Natural killer cell treated with Interleukin-12 subunit alpha and Interleukin-12 subunit beta and Interleukin-15 and Interleukin-18, amount 100 ng/mL, for 72 hours (primary cell): Measurements from ENCODE around the gene LGI2. TPM values are rescaled to one million over a fixed set of nuclear protein-coding genes. Genes with fewer than 3 reads are reported as not detected.
A peak's percentile ranks its signal among the peaks of the same experiment; 100 is the strongest.

Experiments used
- ATAC-seq, 2 donors: fragments of 150-1000 bp; cut with Tn5 transposase in 1 of 2; sonication (Bioruptor Pico), chemical (Tn5 transposase) in 1 of 2; 2 replicates each; pipeline ENCODE4 v1.10.0; 2021
- DNase-seq: peaks from one replicate; pipeline ENCODE4 v3.0.0; 2022; ENCODE audit warnings: low spot score
- H3K27ac Mint-ChIP-seq, 2 donors: 1 replicate in 1 of 2; 2 replicates in 1 of 2; pipeline ENCODE4 v1.8.0; 2022; ENCODE audit warnings: mixed read lengths in 2 of 2, mild to moderate bottlenecking in 1 of 2, moderate library complexity in 1 of 2
- H3K27me3 Mint-ChIP-seq, 2 donors: 1 replicate in 1 of 2; 2 replicates in 1 of 2; pipeline ENCODE4 v1.8.0; 2022; ENCODE audit warnings: mixed read lengths in 2 of 2
- H3K36me3 Mint-ChIP-seq: one replicate; pipeline ENCODE4 v1.8.0; 2022; ENCODE audit warnings: mixed read lengths
- H3K4me1 Mint-ChIP-seq, 2 donors: 1 replicate in 1 of 2; 2 replicates in 1 of 2; pipeline ENCODE4 v1.8.0; 2022; ENCODE audit warnings: low read depth in 2 of 2, mixed read lengths in 2 of 2, mild to moderate bottlenecking in 1 of 2
- H3K4me3 Mint-ChIP-seq: one replicate; pipeline ENCODE4 v1.8.0; 2022; ENCODE audit warnings: mixed read lengths
- H3K9me3 Mint-ChIP-seq: 2 replicates; pipeline ENCODE4 v1.8.0; 2022; ENCODE audit warnings: mixed read lengths
- total RNA-seq, 2 donors: library from RNA; stranded (reverse); gene quantifications; one replicate each; pipeline ENCODE4 v1.2.3, GENCODE V29; 2022

The LGI2 gene
- total RNA-seq, 2 donors from 2014 or later: not detected

DNA sequence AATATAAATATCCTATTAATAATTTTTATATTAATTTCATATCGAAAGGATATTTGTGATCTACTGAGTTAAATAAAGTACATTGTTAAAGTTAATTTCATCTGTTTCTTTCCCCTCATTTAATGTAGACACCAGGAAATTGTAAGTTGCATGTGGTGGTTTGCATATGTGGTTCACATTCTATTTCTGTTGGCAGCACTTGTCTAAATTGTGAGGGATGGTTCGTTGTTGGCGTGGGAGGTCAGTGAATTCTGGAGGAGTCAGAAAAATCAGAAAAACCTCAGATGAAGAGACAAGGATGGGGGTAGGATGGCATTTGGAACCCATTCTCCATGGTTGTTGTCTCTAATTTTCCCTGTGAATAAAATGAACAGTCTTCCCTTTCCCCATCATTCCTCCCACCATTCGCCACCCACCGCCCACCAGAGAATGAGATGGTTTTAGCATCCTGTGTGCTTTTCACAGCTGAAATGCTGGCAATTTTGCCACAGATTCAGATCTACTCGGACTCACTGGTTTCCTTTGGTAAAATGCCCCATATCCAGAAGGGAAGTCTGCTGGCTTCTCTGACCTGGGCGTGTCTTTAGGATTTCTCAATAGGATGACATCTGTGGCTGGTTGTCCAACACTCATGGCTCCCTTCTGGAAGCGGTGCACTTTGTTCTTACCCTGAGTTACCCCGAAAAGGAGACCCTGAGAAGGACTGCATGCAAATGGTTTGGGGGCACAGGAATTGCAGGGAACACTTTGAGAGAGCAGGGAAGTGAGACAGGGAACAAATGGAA lies 52.3 kb downstream of the LGI2 start:
- Mint-ChIP-seq H3K27ac (no peak overlapping the region), H3K4me1 (peaks cover 0 to 11% of the 10 kb centered on the region in 2 donors), H3K4me3 (no peak overlapping the region), H3K27me3 (peaks cover 15 to 32% of the 10 kb centered on the region in 2 donors), H3K36me3 (no peaks in the 10 kb centered on the region), H3K9me3 (no peaks in the 10 kb centered on the region)
- DNase-seq (no peak), ATAC-seq (no peak)

DNA sequence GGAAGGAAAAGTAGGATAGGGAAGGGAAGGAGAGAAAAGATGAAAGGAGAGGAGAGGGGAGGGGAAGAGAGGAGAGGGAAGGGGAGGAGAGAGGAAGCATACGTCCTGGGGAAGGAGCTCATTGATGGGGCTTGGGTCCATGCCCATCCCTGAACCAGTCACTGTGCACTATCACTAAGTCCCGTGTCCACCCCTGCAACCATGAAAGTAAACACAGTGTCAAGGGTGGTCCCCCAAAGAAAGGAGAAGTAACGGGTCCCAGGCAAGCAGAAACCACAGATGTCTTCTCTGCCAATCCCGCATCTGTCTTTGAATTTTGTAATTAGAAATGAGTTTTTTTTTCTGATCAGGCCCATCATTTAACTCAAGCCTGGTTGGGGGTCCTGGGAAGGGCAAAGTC lies 55.2 kb downstream of the LGI2 start:
- no peak overlapping the region for H3K4me3 Mint-ChIP-seq
- no peaks in the 10 kb centered on the region for H3K9me3 Mint-ChIP-seq
- no peak overlapping the region for H3K27ac Mint-ChIP-seq
- no peak for ATAC-seq
- DNase-seq: no peak
- peaks cover 17 to 33% of the 10 kb centered on the region in 2 donors for H3K27me3 Mint-ChIP-seq
- no peaks in the 10 kb centered on the region for H3K36me3 Mint-ChIP-seq
- H3K4me1 Mint-ChIP-seq: peaks cover 0 to 11% of the 10 kb centered on the region in 2 donors

DNA sequence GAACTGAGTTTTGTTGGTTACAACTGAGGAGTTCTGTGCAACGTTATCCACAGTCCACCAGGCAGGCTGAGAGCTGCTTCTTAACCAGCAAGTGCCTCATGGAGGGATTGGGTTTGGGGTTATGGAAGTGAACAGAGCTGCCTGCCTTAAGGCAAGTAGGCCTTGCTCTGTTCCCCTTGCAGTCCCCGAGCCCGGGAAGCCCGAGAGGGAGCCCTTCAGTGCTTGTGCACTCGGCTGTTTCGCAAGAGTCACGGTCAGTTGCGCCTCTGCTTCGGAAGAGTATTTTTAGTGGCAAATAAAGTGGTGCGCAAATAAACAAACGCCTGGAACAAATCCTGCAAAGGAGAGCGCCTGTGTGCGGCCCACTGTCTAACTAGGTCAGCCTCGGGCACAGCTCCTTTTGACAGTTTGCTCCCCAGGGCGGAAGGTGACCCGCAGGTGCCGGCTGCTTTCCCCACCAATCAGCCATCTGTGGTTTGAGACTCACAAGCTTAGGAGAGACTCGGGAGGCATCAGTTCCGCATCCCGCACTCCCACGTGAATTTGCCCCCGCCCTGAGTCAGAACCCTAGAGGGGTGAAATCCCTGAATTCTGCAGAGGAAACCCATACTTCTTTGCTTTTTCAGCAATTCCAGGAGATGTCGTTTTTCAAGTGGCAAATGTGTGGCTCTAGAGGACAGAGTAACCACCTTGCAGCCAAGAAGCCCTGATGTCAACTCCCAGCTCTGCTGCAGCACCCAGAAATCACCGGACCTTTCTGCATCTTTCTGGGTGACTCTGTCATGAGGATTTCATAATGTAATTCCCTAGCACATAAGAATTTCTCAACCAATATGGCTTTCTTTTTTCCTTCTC lies 56.8 kb downstream of the LGI2 start:
- ATAC-seq: no peak
- H3K36me3 Mint-ChIP-seq: no peaks in the 10 kb centered on the region
- no peak overlapping the region for H3K4me3 Mint-ChIP-seq
- no peak for DNase-seq
- H3K27me3 Mint-ChIP-seq: peaks cover 13 to 27% of the 10 kb centered on the region in 2 donors
- no peaks in the 10 kb centered on the region for H3K9me3 Mint-ChIP-seq
- H3K27ac Mint-ChIP-seq: no peak overlapping the region
- peaks cover 0 to 5% of the 10 kb centered on the region in 2 donors for H3K4me1 Mint-ChIP-seq

DNA sequence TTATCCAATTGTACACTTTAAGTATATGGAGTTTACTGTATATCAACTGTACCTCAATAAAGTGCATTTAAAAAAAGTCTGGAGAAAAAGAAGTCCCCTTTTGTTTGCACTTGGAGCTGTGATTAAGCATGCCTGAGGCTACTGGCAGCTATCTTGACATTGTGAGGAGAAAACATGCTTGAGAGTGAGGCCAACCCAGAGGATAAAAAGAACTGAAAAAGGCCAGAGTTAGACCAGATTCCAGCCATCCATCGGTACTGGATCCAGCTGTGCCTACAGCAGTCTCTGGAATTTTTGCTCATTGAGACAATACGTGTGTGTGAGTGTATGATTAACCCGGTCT lies 57.4 kb downstream of the LGI2 start:
- Mint-ChIP-seq H3K9me3 (no peaks in the 10 kb centered on the region), H3K4me3 (no peak overlapping the region), H3K4me1 (peaks cover 0 to 2% of the 10 kb centered on the region in 2 donors), H3K27ac (no peak overlapping the region), H3K27me3 (peaks cover 13 to 21% of the 10 kb centered on the region in 2 donors), H3K36me3 (no peaks in the 10 kb centered on the region)
- ATAC-seq (no peak), DNase-seq (no peak)

DNA sequence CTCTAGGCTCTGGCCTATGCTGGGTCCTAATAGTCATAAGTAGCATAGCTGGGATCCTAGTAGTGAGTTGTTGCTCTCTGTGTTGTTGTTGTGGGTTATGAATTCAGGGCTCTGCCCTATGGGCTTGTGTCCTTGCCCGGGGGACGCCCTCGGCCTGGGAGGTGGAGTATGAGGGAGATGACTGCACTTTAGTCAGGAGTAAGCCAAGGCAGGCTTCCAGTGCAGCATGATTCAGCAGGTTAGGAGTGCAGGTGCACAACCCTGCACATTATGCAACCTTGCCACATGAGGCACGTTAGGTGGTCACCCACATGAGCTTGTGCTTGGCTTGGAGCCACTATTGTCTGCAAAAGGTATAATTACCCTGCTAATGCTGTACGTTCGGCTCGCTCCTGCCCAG lies 59.6 kb downstream of the LGI2 start:
- no peaks in the 10 kb centered on the region for H3K9me3 Mint-ChIP-seq
- H3K4me3 Mint-ChIP-seq: no peak overlapping the region
- no peak overlapping the region for H3K27ac Mint-ChIP-seq
- H3K36me3 Mint-ChIP-seq: no peaks in the 10 kb centered on the region
- no peaks in the 10 kb centered on the region for H3K4me1 Mint-ChIP-seq
- no peak for DNase-seq
- peak in 1 of 2 donors; percentile 34 for ATAC-seq
- H3K27me3 Mint-ChIP-seq: peaks cover 13 to 20% of the 10 kb centered on the region in 2 donors

DNA sequence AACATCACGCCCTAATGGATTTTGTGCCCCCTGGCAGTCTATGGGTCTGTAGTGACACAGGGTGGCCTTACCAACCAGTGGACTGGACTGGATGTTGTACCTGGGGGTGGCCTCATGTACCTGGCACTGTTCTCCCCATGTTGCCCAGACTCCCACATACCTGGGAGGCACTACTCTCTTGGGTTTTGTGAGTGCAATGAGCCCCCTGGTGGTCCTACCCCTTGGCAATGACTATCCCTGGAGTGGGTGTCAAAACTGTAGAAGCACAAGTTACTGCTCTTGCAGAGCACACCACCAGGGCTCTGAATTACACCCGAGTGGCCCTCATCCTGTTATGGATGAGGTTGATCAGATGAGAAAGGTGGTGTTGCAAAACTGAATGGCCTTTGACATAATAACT lies 60.1 kb downstream of the LGI2 start:
- DNase-seq: no peak
- H3K4me3 Mint-ChIP-seq: no peak overlapping the region
- ATAC-seq: peak in 1 of 2 donors; percentile 26
- H3K4me1 Mint-ChIP-seq: no peaks in the 10 kb centered on the region
- no peaks in the 10 kb centered on the region for H3K9me3 Mint-ChIP-seq
- H3K27me3 Mint-ChIP-seq: peaks cover 12 to 20% of the 10 kb centered on the region in 2 donors
- no peak overlapping the region for H3K27ac Mint-ChIP-seq
- H3K36me3 Mint-ChIP-seq: no peaks in the 10 kb centered on the region

DNA sequence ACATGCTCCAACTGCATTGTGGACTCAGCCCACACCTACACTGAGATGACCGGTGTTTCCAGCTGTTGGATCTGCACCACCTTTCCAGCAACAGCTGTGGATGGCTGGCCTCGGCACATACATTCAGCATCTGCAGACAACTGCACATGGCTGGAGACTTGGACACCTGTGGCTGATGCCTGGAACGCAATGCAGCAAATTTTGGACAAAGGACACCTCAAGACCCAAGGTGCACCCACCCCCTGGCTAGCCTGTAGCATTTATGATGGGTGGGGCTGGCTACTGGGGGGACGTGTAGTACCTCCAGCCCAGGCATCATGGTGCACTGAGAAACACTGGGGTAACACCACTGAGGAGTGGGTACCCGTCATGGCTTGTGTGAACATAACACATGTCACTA lies 60.6 kb downstream of the LGI2 start:
- no peaks in the 10 kb centered on the region for H3K9me3 Mint-ChIP-seq
- H3K4me1 Mint-ChIP-seq: no peaks in the 10 kb centered on the region
- H3K4me3 Mint-ChIP-seq: no peak overlapping the region
- H3K27ac Mint-ChIP-seq: no peak overlapping the region
- no peaks in the 10 kb centered on the region for H3K36me3 Mint-ChIP-seq
- no peak for DNase-seq
- H3K27me3 Mint-ChIP-seq: peaks cover 8 to 17% of the 10 kb centered on the region in 2 donors
- ATAC-seq: peak in 1 of 2 donors; percentile 13

DNA sequence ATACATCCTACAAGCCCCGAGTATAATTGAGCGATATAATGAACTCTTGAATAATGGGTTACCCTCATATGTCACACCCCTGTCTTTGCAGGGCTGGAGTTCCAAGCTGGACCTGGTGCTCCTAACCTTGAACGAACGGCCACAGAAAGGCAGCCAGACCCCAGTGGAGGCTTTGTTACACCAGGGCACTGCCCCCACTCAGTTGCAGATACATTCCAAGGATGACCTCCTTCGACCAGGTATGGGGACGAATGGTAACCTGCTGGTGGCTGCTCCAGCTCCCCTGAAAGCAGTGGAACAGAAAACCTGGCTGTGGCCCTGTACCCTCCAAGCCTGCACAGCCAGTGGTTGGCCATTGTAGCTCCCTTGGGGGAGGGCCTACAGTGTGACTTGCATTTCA lies 61.3 kb downstream of the LGI2 start:
- no peak overlapping the region for H3K4me3 Mint-ChIP-seq

DNA sequence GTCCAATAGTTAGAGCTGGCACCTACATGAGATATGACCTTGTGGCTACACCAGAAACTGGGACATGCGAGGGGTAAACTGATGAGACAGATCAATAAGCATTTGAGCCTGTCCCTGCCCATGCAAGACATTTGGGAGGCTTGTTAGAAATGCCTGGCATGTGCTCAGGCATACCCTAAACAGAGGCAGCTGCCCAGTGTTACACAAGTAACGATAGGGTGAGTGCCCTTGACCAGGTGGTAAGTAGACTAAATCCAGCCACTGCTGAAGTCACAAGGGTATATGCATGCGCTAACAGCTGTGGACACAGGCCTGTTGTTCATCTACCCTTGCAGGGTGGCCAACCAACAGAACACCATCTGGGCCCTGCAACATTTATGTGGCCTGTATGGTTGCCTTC lies 61.8 kb downstream of the LGI2 start:
- DNase-seq: no peak
- Mint-ChIP-seq H3K4me1 (no peaks in the 10 kb centered on the region), H3K9me3 (no peaks in the 10 kb centered on the region), H3K27me3 (peaks cover 2 to 12% of the 10 kb centered on the region in 2 donors), H3K36me3 (no peaks in the 10 kb centered on the region), H3K27ac (no peak overlapping the region), H3K4me3 (no peak overlapping the region)
- no peak for ATAC-seq

More for the DNA sequence above, 61.3 kb downstream of the LGI2 start:
- Mint-ChIP-seq H3K4me1 (no peaks in the 10 kb centered on the region), H3K36me3 (no peaks in the 10 kb centered on the region), H3K27me3 (peaks cover 4 to 12% of the 10 kb centered on the region in 2 donors), H3K9me3 (no peaks in the 10 kb centered on the region), H3K27ac (no peak overlapping the region)
- no peak for DNase-seq
- ATAC-seq: no peak

DNA sequence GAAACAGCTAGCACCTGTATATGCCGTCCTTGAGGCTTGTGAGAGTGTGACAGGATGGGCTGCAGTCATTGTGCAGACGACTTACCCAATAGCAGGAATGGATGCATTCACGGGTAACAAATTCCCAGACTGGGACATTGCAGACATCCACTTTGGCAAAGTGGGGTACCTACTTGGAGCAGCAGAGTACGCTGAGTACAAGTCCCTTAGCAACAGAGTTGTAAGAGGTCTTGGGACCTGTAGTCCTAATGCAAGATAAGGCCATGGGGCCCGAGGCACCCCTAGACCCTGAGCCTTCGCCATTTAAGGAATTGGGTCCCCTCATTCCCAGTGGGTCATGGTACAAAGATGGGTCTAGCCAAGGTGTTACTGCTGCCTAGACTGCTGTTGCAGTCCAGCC lies 62.5 kb downstream of the LGI2 start:
- Mint-ChIP-seq H3K9me3 (no peaks in the 10 kb centered on the region), H3K27ac (no peak overlapping the region), H3K27me3 (peaks cover 0 to 9% of the 10 kb centered on the region in 2 donors), H3K36me3 (no peaks in the 10 kb centered on the region), H3K4me3 (no peak overlapping the region), H3K4me1 (no peaks in the 10 kb centered on the region)
- DNase-seq (no peak), ATAC-seq (no peak)

DNA sequence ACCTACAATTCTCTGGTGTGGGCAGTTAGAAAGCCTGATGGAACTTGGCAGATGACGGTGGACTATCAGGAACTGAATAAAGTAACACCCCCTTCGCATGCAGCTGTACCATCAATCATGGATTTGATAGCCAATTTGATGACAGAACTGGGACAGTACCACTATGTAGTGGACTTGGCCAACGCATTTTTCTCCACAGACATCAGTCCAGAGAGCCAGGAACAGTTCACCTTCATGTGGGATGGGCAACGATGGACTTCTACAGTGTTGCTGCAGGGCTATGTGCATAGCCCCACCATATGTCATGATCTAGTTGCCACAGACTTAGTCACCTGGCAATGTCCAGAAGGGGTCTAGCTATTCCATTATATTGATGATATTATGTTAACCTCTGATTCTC lies 63.4 kb downstream of the LGI2 start:
- no peak overlapping the region for H3K4me3 Mint-ChIP-seq
- no peaks in the 10 kb centered on the region for H3K27me3 Mint-ChIP-seq
- DNase-seq (no peak), ATAC-seq (no peak)
- no peaks in the 10 kb centered on the region for H3K9me3 Mint-ChIP-seq
- no peaks in the 10 kb centered on the region for H3K4me1 Mint-ChIP-seq
- H3K27ac Mint-ChIP-seq: no peak overlapping the region
- H3K36me3 Mint-ChIP-seq: no peaks in the 10 kb centered on the region

DNA sequence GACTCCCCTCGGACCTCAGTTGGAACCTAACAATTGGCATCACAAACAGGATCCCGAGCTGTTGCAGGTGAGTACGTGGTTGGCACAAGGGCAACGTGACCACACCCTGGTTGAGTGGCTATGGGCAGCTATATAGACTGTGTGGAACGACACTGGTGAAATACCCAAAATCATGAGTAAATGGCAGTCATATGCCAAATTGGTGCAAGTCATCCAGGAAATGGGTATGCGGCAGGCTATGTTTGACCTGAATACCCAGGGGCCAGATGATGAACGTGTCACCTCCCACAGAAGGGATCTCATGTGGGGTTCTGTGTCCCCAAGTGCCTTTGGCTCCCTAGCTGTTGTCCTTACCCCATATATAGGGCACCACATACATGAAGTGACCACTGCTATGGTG lies 64.7 kb downstream of the LGI2 start:
- Mint-ChIP-seq H3K36me3 (no peaks in the 10 kb centered on the region), H3K27me3 (no peaks in the 10 kb centered on the region), H3K4me1 (no peaks in the 10 kb centered on the region), H3K27ac (no peak overlapping the region), H3K4me3 (no peak overlapping the region), H3K9me3 (no peaks in the 10 kb centered on the region)
- ATAC-seq (no peak), DNase-seq (no peak)

DNA sequence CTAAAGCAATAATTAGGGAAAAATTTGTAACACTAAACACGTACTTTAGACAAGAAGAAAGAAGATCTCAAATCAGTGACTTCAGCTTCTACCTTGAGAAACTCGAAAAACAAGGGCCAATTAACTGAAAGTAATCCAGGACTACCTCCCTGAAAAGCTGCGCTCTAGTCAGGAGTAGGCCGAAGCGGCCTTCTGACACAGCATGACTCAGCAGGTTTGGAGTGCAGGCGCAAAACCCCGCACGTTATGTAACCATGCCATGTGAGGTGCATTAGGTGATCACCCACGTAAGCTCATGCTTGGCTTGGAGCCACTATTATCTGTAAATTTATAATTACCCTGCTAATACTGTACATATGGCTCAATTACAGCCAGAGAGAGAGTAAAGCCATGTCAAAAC lies 65.1 kb downstream of the LGI2 start:
- H3K9me3 Mint-ChIP-seq: no peaks in the 10 kb centered on the region
- ATAC-seq: no peak
- no peaks in the 10 kb centered on the region for H3K36me3 Mint-ChIP-seq
- H3K27me3 Mint-ChIP-seq: no peaks in the 10 kb centered on the region
- no peak overlapping the region for H3K4me3 Mint-ChIP-seq
- no peak for DNase-seq
- no peak overlapping the region for H3K27ac Mint-ChIP-seq
- H3K4me1 Mint-ChIP-seq: no peaks in the 10 kb centered on the region

DNA sequence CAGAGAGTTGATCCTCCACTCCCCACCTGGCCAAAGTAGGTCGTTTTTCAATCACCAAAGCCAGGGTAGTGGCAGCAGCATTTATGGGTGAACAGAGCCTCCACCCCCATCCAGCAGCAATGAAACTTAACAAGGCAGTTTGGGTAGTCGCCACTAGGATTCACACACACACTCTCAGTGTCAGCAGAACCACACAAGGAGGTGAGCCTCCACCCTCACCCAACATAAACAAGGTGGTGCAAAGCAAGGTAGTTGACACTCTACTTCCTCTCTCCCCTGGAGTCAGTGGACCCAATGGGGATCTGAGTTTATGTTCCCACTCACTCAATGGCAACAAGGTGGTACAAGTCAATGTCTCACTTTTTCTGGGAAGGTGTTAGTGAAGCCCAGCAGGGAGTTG lies 67.5 kb downstream of the LGI2 start:
- no peak for DNase-seq
- Mint-ChIP-seq H3K27me3 (no peaks in the 10 kb centered on the region), H3K27ac (no peak overlapping the region), H3K9me3 (peaks cover 6% of the 10 kb centered on the region), H3K4me1 (no peaks in the 10 kb centered on the region), H3K4me3 (no peak overlapping the region), H3K36me3 (no peaks in the 10 kb centered on the region)
- ATAC-seq: peak in 1 of 2 donors; percentile 20
